HepG2 (cell line): Measurements from ENCODE around the gene CHN2. TPM values are rescaled to one million over a fixed set of nuclear protein-coding genes. Genes with fewer than 3 reads are reported as not detected.

ENCODE experiments used
- ARNTL ChIP-seq: sonication (generic); formaldehyde crosslinking; IDR thresholded peaks from 2 replicates; pipeline ENCODE4 v1.4.0; 2020; ENCODE audit warnings: mild to moderate bottlenecking, missing genetic modification reagents
- IRF2 ChIP-seq: IDR thresholded peaks from 2 replicates; pipeline ENCODE4 v1.6.1; 2018; ENCODE audit warnings: missing genetic modification reagents, missing compliant biosample characterization
- KDM3A ChIP-seq: IDR thresholded peaks from 2 replicates; pipeline ENCODE4 v1.6.1; 2018; ENCODE audit warnings: low read depth, missing compliant biosample characterization
- MED8 ChIP-seq: sonication (generic); formaldehyde crosslinking; IDR thresholded peaks from 2 replicates; pipeline ENCODE4 v1.8.1; 2023; ENCODE audit warnings: mild to moderate bottlenecking, missing genetic modification reagents; ENCODE audit not compliant: insufficient replicate concordance
- MEIS1 ChIP-seq: sonication (generic); formaldehyde crosslinking; IDR thresholded peaks from 2 replicates; pipeline ENCODE4 v1.9.0; 2021; ENCODE audit warnings: mild to moderate bottlenecking, missing genetic modification reagents, moderate library complexity, borderline replicate concordance
- MTA1 ChIP-seq: sonication (generic); formaldehyde crosslinking; IDR thresholded peaks from 2 replicates; pipeline ENCODE4 v1.4.0; 2020; ENCODE audit warnings: missing genetic modification reagents, mild to moderate bottlenecking, borderline replicate concordance
- NAIF1 ChIP-seq: sonication (generic); formaldehyde crosslinking; IDR thresholded peaks from 2 replicates; pipeline ENCODE4 v1.5.0; 2020; ENCODE audit warnings: mild to moderate bottlenecking, missing genetic modification reagents, borderline replicate concordance
- NCOA1 ChIP-seq: sonication (generic); formaldehyde crosslinking; IDR thresholded peaks from 2 replicates; pipeline ENCODE4 v1.9.0; 2021; ENCODE audit warnings: missing genetic modification reagents
- NFIC ChIP-seq: IDR thresholded peaks from 2 replicates; pipeline ENCODE4 v1.6.1; 2012; ENCODE audit warnings: mild to moderate bottlenecking, low read length, inconsistent platforms
- NFKBIZ ChIP-seq: IDR thresholded peaks from 2 replicates; pipeline ENCODE4 v1.6.1; 2018; ENCODE audit warnings: missing genetic modification reagents, missing compliant biosample characterization
- PBX3 ChIP-seq: sonication (generic); formaldehyde crosslinking; IDR thresholded peaks from 2 replicates; pipeline ENCODE4 v1.8.1; 2023; ENCODE audit warnings: missing genetic modification reagents, inconsistent platforms, borderline replicate concordance
- SOX13 ChIP-seq, 3 experiments: fragments of 450-650 bp in 1 of 3; sonication (generic) in 1 of 3; formaldehyde crosslinking in 1 of 3; IDR thresholded peaks in 2 of 3; conservative IDR thresholded peaks in 1 of 3; 2 replicates each; pipeline versions ENCODE4 v1.5.0 to v1.6.1; 2016 to 2020; ENCODE audit warnings: antibody characterized with exemption in 1 of 3, mild to moderate bottlenecking in 1 of 3, missing compliant biosample characterization in 1 of 3, missing genetic modification reagents in 1 of 3, moderate library complexity in 1 of 3
- ZBTB25 ChIP-seq: IDR thresholded peaks from 2 replicates; pipeline ENCODE4 v1.6.1; 2018; ENCODE audit warnings: missing genetic modification reagents
- ZFP36 ChIP-seq: fragments of 150-350 bp; IDR thresholded peaks from 2 replicates; pipeline ENCODE4 v1.6.1; 2018; ENCODE audit warnings: borderline replicate concordance, low read length, low read depth; ENCODE audit not compliant: partially characterized antibody
- ZFYVE20 ChIP-seq: sonication (generic); formaldehyde crosslinking; IDR thresholded peaks from 2 replicates; pipeline ENCODE4 v1.8.0; 2023; ENCODE audit warnings: low read depth, mild to moderate bottlenecking, moderate library complexity, missing genetic modification reagents, borderline replicate concordance
- ZNF12 ChIP-seq: sonication (generic); formaldehyde crosslinking; IDR thresholded peaks from 2 replicates; pipeline ENCODE4 v1.5.0; 2020; ENCODE audit warnings: missing genetic modification reagents
- ZNF20 ChIP-seq: sonication (generic); formaldehyde crosslinking; IDR thresholded peaks from 2 replicates; pipeline ENCODE4 v1.4.0; 2020; ENCODE audit warnings: mild to moderate bottlenecking, moderate library complexity, missing genetic modification reagents
- ZNF24 ChIP-seq: fragments of 450-650 bp; IDR thresholded peaks from 2 replicates; pipeline ENCODE4 v1.6.1; 2017; ENCODE audit warnings: antibody characterized with exemption, mild to moderate bottlenecking
- ZNF333 ChIP-seq: sonication (generic); formaldehyde crosslinking; IDR thresholded peaks from 2 replicates; pipeline ENCODE4 v1.4.0; 2020; ENCODE audit warnings: mild to moderate bottlenecking, missing genetic modification reagents, borderline replicate concordance
- ZNF598 ChIP-seq: sonication (generic); formaldehyde crosslinking; IDR thresholded peaks from 2 replicates; pipeline ENCODE4 v1.5.1; 2020; ENCODE audit warnings: mild to moderate bottlenecking, missing genetic modification reagents, borderline replicate concordance
- ZNF776 ChIP-seq: sonication (generic); formaldehyde crosslinking; IDR thresholded peaks from 2 replicates; pipeline ENCODE4 v1.4.0; 2020; ENCODE audit warnings: mild to moderate bottlenecking, missing genetic modification reagents
- polyA plus RNA-seq, 8 experiments: library from polyadenylated mRNA; depleted of rRNA in 3 of 8; stranded (reverse) in 7 of 8; unstranded in 1 of 8; fragments of >200 nt; fragmentation: Illumina TruSeq in 4 of 8; extraction: Trizol in 4 of 8; gene quantifications; 2 replicates each; pipeline versions ENCODE4 v1.2.1 to v1.2.3, GENCODE V29; 2011 to 2016; ENCODE audit warnings: low read depth in 4 of 8, missing spikeins in 1 of 8, mixed read lengths in 1 of 8; ENCODE audit not compliant: insufficient read depth in 1 of 8
- total RNA-seq, 5 experiments: library from RNA; depleted of rRNA; stranded (reverse); fragments of >200 nt; fragmentation: Illumina TruSeq; extraction: Trizol; gene quantifications; 2 replicates each; pipeline ENCODE4 v1.2.3, GENCODE V29; 2016; ENCODE audit warnings: low read depth in 1 of 5
- TF ChIP-seq, protein P1 (sequence below): sonication (generic); formaldehyde crosslinking; IDR thresholded peaks from 2 replicates; pipeline ENCODE4 v1.5.0; 2020; ENCODE audit warnings: mild to moderate bottlenecking, missing genetic modification reagents
- TF ChIP-seq, protein P2 (sequence below): sonication (generic); formaldehyde crosslinking; IDR thresholded peaks from 2 replicates; pipeline ENCODE4 v1.8.1; 2023; ENCODE audit warnings: mild to moderate bottlenecking, missing genetic modification reagents

CHN2 gene
- total and polyA plus RNA-seq, 2 of the 13 experiments (the other 11 are each of a cell fraction or from before 2014, with no cell fraction given): 23.5 to 30.5 TPM

- TF ChIP-seq, protein P1, sequence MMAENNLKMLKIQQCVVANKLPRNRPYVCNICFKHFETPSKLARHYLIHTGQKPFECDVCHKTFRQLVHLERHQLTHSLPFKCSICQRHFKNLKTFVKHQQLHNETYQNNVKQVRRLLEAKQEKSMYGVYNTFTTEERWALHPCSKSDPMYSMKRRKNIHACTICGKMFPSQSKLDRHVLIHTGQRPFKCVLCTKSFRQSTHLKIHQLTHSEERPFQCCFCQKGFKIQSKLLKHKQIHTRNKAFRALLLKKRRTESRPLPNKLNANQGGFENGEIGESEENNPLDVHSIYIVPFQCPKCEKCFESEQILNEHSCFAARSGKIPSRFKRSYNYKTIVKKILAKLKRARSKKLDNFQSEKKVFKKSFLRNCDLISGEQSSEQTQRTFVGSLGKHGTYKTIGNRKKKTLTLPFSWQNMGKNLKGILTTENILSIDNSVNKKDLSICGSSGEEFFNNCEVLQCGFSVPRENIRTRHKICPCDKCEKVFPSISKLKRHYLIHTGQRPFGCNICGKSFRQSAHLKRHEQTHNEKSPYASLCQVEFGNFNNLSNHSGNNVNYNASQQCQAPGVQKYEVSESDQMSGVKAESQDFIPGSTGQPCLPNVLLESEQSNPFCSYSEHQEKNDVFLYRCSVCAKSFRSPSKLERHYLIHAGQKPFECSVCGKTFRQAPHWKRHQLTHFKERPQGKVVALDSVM (CRISPR knock-in tag): no peak
- TF ChIP-seq ZNF24: no peak
- TF ChIP-seq, protein P2, sequence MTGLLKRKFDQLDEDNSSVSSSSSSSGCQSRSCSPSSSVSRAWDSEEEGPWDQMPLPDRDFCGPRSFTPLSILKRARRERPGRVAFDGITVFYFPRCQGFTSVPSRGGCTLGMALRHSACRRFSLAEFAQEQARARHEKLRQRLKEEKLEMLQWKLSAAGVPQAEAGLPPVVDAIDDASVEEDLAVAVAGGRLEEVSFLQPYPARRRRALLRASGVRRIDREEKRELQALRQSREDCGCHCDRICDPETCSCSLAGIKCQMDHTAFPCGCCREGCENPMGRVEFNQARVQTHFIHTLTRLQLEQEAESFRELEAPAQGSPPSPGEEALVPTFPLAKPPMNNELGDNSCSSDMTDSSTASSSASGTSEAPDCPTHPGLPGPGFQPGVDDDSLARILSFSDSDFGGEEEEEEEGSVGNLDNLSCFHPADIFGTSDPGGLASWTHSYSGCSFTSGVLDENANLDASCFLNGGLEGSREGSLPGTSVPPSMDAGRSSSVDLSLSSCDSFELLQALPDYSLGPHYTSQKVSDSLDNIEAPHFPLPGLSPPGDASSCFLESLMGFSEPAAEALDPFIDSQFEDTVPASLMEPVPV (CRISPR knock-in tag): no peak
- TF ChIP-seq PBX3 (CRISPR knock-in tag): no peak
- TF ChIP-seq ZNF598 (CRISPR knock-in tag): no peak
- TF ChIP-seq KDM3A (CRISPR knock-in tag): no peak
- no peak for TF ChIP-seq ZNF333 (CRISPR knock-in tag)
- TF ChIP-seq MTA1 (CRISPR knock-in tag): no peak
- TF ChIP-seq ZNF12 (CRISPR knock-in tag): no peak
- no peak for TF ChIP-seq ZNF776
- no peak for TF ChIP-seq ZFP36
- TF ChIP-seq ZBTB25 (CRISPR knock-in tag): no peak
- no peak for TF ChIP-seq MED8 (CRISPR knock-in tag)
- no peak for TF ChIP-seq ZFYVE20
- no peak for TF ChIP-seq SOX13 (IDR thresholded peaks at IDR 0.05)
- TF ChIP-seq SOX13 (CRISPR knock-in tag; conservative IDR thresholded peaks at IDR 0.05 in 1 of 2, IDR thresholded peaks at IDR 0.05 in 1 of 2): peak in 1 of 2 experiments; percentile 85; a peak in 2 of 4 replicates
- no peak for TF ChIP-seq MEIS1 (CRISPR knock-in tag)
- no peak for TF ChIP-seq NFKBIZ (CRISPR knock-in tag)
- no peak for TF ChIP-seq ZNF20 (CRISPR knock-in tag)
- peak; percentile 51; the same call in 1 of the 2 replicates for TF ChIP-seq IRF2 (CRISPR knock-in tag)
- no peak for TF ChIP-seq ARNTL
- no peak for TF ChIP-seq NCOA1 (CRISPR knock-in tag)
- TF ChIP-seq NAIF1 (CRISPR knock-in tag): no peak
- TF ChIP-seq NFIC: no peak
These were observed 211.3 kb downstream of the CHN2 start (continued) for GRCh38 chr7:29405891-29406290.
